GM12864 (cell line): Measurements from ENCODE around the gene TULP3.

ENCODE experiments used
- DNase-seq: peaks from one replicate; pipeline ENCODE4 v3.0.0-alpha.2; 2011; ENCODE audit warnings: low read depth
- H3K4me3 ChIP-seq: 2 replicates; pipeline ENCODE4 v1.5.1; 2011; ENCODE audit warnings: mild to moderate bottlenecking, low read depth, low read length, control low read depth
- CTCF ChIP-seq: IDR thresholded peaks from 2 replicates; pipeline ENCODE4 v1.5.1; 2011; ENCODE audit warnings: low read depth, mild to moderate bottlenecking, moderate library complexity, low read length, control low read depth, inconsistent platforms; ENCODE audit errors: missing control alignments

TULP3 gene

GRCh38 chr12:2904260-2904659 lies 13.6 kb downstream of the TULP3 start:
- DNase-seq: no peak
- TF ChIP-seq CTCF: no peak
- no peak overlapping the region for H3K4me3 ChIP-seq

GRCh38 chr12:2912216-2912575 lies 21.5 kb downstream of the TULP3 start:
- no peak overlapping the region for H3K4me3 ChIP-seq
- no peak for TF ChIP-seq CTCF
- no peak for DNase-seq

- no peak for DNase-seq
- TF ChIP-seq CTCF: no peak
- no peak overlapping the region for H3K4me3 ChIP-seq
These were observed 28.6 kb downstream of the TULP3 start for GRCh38 chr12:2919249-2919648.

GRCh38 chr12:2922329-2922728 lies 31.6 kb downstream of the TULP3 start:
- no peak for TF ChIP-seq CTCF
- no peak overlapping the region for H3K4me3 ChIP-seq
- no peak for DNase-seq

GRCh38 chr12:2923057-2923456 lies 32.4 kb downstream of the TULP3 start:
- TF ChIP-seq CTCF: no peak
- H3K4me3 ChIP-seq: no peak overlapping the region
- DNase-seq: no peak

GRCh38 chr12:2924019-2924418 lies 33.3 kb downstream of the TULP3 start:
- no peak overlapping the region for H3K4me3 ChIP-seq
- TF ChIP-seq CTCF: no peak
- DNase-seq: no peak

GRCh38 chr12:2925322-2925995 lies 34.8 kb downstream of the TULP3 start:
- DNase-seq: no peak
- H3K4me3 ChIP-seq: no peak overlapping the region
- TF ChIP-seq CTCF: no peak
